NCI-H1930 (cell line): ENCODE data around the gene USP15.

ENCODE experiments used
- DNase-seq, 2 experiments: peaks; one replicate each; lab custom pipeline; 2025; lab: John Stamatoyannopoulos, UW

USP15 gene

DNA sequence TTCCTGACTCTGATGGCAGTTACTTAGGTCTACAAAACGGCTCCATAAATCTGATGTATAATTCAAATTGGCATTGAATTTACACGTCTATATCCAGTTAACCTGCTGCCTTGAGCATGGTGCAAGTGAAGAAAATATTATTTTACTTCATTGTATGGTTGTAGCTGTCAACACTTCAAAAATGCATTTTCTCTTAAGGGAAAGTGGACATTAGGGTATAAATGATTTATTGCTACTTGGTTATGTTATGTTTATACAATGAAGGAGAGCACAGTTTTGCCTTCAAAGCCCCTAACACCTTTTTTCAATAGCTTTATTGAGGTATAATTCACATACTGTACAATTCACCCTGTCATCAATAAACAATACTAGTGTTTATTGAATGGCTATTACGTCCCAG, 2.0 kb upstream of the USP15 start:
- no peak for DNase-seq

DNA sequence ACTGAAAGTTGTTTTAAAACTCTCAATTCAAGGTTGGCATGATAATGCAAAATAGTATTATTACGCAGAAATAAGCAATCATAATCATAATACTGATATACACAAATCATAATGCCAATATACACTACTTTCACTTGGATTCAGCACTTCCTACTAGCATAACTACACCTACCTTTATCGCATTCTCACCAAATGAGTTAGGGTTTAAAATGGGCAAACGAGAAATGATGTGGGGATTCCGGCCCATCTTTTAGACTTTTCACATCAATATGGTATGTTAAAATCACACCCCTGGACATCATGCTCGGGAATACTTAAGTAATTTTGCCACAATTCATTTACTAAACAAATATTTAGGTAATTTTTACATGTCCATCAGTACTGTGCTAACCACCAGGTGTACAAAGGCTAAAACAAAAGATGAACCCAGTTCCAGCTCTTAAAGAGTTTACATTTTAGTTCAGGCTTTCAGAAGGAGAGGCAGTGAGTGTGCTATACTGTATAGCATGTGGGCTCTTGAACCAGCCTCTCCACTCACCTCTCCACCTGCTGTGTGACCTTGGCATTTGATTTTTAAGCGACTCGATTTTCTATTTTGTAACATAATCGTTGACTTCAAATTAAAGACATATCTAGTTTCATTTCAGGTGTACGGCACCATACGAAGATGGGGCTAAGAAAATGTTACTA, 1.1 kb upstream of the USP15 start:
- DNase-seq = peak in 1 of 2 experiments; percentile 16

DNA sequence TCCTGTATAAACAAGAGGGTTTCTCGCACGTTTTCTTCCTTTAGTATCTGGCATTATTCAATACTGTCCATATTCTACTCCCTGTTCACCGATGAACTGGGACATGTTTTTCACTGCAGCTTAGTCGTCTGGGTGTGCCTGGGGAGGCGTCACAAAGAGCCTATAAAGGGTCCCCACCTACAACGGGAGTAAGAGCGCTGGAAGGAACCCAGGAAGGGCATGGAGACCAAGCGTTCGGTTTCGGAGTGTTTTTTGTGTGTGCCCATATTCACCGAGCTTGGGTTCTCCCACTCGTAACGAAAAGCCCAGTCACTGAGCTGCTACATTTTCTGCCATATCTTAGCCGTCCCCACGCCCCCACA, 592 bp upstream of the USP15 start:
- peak; percentile 37 to 69 for DNase-seq

DNA sequence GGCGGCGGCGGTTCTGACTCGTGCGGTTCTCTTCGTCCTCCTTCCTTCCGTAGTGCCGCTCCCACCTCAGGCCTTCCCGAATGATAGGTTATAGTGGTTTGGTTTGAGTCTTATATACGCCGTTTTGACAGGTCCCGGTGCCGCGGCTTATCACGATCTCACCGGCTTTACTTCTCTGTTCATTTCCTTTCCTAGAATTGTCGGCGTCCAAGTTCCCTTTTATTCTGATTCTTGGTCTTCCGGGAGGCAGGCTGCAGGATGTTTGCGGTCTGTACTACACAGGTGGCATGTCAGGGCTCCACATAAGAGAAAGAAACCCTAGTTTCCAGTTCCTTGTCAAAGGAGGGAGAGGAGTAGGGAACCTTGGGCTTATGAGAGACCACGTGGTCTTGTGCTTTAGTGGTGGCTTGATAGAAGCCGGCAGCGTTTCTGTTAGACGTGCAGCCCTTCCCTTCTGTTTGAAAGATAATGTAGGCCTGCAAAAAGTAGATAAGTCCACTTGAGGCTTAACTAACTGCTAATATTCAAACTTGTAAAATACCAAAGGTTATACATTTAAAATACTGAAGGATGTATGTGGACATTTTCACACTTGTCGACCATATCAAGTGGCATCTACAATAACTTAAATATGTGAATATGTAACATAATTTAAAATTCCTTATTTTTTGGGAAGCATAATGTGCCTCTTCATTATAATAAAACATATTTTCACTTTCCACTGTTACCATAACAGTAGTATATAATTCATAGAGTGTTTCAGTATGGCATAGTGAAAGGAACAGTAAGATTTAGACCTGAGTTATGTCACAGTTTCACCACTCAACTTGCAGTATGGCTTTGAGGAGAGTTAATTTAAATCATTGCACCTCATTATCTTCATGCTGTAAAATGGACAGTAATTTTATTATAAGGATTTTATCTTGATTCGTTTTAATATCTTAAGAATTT, 804 bp downstream of the USP15 start:
- DNase-seq = no peak

DNA sequence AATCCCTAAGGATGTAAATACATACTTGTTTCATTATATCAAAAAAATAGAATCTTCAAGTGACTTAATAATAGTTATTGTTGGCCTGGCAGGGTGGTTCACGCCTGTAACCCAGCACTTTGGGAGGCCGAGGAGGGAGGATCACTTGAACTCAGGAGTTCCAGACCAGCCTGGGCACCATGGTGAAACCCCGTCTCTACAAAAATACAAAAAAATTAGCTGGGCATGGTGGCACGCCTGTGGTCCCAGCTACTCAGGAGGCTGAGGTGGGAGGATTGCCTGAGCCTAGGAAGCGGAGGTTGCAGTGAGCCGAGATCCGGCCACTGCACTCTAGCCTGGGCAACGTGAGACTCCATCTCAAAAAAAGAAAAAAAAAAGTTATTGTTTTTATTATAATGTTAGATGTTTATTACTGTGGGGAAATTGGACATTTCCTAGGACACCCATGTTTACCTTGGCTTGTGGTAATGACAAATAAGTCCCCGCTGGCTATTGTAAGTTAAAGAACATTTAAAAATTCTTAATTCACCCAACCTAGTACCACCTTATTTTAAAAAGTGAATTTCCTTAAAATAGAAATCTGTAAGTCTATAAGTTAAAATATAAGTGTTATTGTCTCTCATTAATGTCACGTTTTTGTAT, 1.8 kb downstream of the USP15 start:
- DNase-seq = no peak

DNA sequence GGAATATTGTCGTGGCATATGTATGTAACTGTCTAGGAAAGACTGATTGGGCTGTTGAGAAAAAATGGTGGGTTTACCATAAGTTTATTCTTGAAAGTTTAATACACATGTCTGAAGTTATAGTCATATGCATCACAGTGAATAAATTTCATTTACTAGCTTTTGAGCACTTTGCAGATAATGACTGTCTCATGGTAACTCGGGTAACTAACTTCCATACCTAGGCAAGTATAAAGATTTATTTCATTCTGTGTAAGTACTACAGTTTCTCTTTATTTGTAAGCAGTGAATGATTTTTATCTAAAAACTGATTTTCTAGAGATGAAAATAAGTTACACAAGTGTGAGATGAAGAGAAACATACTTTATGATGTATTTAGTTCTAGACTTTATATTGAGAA, 3.0 kb downstream of the USP15 start:
- DNase-seq = no peak

DNA sequence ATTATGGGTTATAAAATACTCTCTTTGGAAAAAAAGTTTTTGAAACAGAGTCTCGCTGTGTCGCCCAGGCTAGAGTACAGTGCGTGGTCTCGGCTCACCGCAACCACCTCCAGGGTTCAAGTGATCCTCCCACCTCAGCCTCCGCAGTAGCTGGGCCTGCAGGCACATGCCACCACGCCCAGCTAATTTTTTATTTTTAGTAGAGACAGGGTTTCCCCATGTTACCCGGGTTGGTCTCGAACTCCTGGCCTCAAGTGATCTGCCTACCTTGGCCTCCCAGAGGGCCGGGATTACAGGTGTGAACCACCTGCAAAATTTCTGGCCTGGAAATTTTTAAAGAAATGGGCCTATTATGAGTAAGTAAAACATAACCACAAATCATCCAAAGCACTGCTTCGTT, 3.8 kb downstream of the USP15 start:
- DNase-seq = no peak

DNA sequence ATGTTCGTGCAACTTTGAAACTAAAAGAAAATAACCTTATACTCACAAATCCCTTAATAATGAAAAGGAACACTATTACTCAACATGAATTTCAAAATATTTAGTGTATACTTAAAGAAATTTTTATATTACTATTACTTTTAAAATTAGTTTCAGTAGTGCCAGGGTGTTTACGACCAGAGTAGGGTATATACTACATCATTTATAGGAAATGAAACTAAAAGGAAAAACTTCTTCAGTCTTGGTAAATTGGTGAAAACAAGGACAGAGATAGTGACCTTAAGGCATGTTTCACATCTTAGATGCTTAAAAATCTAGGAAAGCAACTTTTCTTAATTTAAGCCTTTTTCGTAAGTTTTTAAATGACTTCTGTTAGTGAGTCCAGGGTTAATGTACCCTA, 4.5 kb downstream of the USP15 start:
- DNase-seq = no peak

DNA sequence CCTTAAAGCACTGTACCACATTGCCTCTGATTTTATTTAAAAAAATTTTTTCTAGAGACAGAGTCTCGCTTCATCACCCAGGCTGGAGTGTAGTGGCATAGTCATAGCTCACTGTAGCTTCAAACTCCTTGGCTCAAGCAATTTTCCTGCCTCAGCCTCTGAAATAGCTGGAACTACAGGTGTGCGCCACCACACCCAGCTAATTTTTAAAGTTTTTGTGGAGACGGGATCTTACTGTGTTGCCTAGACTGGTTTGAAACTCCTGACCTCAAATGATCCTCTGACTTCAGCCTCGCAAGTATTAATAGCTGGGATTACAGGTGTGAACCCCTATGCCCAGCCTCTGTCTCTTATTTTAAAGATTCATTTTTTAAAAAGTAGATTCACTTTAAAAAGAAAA, 5.3 kb downstream of the USP15 start:
- no peak for DNase-seq

DNA sequence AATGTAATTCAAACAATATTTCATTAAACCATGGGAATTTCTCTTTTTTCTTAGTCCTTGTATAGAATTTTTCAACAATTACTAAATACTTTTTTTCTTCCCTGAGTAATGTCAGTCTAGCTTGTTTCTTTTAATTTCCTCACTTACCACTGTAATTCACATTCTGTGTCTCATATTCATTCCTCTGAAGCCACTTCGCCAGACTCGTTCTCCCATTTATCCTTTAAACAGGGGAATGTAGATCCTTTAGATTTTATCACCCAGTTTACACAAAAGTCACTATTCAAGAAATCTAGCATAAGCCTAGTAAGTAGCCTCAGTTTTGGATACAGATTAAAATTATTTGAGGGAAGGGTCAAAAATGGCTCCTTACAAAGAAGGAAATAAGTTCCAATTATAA, 6.8 kb downstream of the USP15 start:
- no peak for DNase-seq

DNA sequence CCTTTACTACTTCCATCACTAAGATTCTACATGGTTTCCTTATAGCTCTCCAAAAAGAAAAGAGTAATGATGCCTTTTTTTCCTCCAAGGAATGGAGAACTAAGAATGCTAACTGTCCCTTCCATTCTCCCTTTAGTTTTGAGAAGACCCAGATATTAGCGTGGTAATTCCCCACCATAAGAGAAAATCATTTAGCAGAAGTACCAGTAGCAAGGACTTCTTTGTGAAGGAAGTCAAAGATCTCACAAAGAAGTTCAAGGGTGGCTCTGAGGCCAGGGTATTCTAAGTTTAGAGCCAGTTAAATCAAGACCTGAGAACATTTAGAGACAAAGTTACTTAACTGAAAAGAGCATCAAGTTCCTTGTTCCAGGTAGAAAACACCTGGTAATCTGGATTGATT, 7.3 kb downstream of the USP15 start:
- no peak for DNase-seq

DNA sequence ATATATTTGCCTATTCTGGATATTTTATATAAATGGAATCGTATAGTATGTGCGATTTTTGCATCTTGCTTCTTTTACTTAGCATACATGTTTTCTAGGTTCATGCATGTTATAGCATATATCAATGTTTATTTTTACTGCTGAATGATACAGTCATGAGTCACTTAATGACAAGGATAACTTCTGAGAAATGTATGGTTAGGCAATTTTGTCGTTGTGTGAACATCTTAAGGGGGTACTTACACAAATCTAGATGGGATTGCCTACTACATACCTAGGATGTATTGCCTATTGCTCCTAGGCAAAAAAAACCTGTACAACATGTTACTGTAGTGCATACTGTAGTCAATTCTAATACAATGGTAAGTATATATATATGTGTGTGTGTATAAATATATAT, 8.8 kb downstream of the USP15 start:
- DNase-seq = no peak

DNA sequence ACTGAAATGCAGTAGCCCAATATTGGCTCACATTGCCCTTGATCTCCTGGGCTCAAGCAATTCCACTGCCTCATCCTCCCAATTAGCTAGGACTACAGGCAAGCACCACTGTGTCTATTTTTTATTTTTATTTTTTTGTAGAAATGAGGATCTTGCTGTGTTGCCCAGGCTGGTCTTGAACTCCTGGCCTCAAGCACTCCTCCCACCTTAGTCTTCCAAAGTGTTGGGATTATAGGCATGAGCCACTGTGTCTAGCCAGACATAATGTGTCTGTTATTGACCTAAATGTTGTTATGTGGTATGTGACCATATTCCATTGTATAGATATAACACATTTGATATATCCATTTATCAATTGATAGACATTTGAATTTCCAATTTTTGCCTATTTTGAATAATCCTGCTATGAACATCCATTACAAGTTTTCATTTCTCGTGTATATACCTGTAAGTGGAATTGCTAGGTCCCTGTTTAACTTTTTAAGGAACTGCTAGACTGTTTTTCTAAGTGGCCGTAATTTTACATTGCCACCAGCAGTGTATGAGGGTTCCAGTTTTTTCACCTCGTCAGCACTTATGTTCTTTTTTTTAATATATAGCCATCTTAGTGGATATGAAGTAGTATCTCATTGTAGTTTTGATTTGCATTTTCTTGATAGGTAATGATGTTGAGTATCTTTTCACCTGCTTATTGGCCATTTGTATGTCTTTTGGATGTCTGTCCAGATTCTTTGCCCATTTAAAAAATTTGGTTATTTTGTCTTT, 9.4 kb downstream of the USP15 start:
- DNase-seq = no peak

DNA sequence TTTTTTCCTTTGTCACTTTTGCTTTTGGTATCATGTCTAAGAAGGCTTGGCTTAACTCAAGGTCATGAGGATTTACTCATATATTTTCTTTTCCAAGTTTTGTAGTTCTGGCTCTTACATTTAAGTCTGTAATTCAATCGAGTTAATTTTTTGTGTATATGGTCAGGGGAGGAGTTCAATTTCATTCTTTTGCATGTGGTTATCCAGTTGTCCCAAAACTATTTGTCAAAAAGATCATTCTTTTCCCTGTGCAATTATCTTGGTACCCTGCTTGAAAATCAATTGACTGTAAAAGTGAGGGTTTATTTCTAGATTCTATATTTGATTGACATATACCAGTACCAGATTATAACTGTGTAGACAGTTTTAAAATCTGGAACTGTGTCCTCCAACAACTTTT, 10.2 kb downstream of the USP15 start:
- no peak for DNase-seq

DNA sequence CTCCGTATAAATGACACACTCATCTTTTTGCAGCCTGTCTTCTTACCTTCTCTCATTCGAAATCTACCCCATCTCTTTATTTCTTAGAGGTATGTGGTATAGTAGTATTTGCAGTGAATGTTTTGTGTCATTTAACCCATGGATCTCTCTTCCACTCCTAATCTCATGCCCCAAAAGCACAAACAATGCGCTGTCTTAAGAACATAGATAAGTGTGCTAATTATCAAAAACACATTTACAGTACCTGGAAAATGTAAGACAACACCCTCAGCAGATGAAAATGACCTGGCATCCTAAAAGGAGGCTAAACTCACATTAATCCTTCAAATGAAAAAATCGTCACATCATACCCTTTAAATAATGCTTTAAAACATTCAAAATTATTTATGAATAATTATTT, 10.7 kb downstream of the USP15 start:
- DNase-seq = no peak

DNA sequence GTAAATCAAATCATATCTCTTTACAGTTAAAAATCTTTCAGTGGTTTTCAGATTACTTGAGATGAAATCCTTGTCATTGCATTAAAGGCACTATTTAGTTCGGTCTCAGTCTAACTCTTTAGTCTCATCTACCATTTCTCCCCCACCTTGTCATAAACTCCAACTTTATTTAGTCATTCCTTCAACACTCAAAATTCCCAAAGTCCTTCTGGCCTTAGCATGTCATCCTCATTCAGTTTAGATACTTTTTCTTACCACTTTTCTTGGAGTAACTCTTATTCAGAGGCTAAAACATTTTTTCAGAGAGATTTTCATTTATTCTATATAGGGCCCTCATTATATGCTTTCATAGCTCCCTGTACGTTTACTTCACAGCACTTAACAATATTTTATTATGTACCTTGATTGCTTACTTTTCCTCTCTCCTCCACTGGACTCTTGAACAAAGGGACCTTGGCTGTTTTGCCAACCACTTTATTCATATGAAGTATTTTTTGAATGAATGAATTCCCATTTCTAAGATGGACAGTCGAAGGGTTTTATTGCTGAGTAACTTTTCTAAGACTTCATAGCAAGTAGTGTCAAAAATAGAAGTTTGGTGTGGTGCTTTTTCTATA, 12.8 kb downstream of the USP15 start:
- no peak for DNase-seq

DNA sequence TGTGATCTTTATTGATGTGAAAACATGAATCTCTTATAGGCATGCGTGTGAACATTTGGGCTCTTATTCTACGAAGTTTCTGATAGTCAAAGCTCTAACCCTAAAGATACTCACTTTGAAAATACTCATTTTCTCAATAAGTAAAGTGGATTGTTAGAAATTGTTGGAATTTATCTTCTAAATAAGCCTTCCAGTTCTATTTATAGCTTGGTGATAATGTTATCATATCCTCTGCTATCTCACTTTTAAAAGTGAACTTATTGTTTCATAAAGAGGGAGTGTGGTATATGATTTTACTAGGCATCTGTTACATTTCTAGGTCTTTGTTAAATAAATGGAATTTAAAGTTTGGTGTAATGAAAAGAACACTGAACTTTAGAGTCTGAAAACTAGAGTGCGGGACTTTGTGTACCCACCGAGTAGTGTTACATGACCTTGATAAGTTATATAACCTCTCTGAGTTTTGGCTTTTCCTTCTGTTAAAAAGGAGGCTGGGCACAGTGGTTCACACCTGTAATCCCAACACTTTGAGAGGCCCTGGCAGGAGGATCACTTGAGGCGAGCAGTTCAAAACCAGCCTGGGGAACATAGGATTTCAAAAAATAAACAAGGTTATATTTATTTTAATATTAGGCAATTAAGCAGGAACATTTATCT, 13.6 kb downstream of the USP15 start:
- no peak for DNase-seq

DNA sequence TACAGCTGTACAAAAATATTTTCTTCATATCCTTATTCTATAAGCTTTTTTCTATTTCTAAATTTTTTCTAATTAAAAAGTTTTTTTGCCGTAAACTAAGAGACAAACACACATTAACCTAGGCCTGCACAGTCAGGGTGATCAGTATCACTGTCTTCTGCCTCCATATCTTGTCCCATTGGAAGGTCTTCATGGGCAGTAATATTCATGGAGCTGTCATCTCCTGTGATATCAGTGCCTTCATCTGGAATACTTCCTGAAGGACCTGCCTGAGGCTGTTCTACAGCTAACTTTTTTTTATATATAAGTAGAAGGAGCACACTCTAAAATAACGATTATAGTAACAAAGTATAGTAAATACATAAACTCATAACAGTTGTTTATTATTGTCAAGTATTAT, 17.8 kb downstream of the USP15 start:
- DNase-seq = no peak

DNA sequence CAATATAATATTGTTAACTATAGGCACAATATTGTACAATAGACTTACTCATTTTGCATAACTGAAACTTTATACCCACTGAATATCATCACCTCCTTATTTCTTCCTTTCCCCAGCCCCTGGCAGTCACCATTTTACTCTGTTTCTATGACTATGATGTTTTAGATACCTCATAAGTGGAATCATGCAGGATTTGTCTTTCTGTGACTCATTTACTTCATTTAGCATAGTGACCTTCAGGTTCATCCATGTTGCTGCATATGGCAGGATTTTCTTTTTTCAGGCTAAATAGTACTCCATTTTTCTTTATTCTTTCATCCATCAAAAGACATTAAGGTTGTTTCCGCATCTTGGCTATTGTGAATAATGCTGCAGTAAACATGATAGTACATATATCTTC, 18.9 kb downstream of the USP15 start:
- DNase-seq = no peak

DNA sequence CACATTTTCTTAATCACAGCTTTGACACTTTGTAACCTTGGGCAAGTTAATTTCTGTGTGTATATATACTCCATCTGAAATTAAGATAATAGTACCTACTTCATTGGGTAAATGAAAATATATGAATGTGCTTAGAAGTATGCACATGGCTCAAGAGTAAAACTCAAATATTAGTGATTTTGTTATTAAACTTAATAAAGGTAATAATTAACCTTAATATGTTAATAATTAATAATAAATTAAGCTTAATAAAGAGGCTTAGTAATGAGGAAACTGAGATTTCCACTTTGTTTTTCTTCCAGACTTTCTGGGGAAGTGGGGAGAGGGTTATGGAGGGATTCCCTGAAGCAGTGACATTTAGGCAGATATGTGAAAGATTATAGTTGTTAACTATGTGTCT, 19.8 kb downstream of the USP15 start:
- DNase-seq = no peak

DNA sequence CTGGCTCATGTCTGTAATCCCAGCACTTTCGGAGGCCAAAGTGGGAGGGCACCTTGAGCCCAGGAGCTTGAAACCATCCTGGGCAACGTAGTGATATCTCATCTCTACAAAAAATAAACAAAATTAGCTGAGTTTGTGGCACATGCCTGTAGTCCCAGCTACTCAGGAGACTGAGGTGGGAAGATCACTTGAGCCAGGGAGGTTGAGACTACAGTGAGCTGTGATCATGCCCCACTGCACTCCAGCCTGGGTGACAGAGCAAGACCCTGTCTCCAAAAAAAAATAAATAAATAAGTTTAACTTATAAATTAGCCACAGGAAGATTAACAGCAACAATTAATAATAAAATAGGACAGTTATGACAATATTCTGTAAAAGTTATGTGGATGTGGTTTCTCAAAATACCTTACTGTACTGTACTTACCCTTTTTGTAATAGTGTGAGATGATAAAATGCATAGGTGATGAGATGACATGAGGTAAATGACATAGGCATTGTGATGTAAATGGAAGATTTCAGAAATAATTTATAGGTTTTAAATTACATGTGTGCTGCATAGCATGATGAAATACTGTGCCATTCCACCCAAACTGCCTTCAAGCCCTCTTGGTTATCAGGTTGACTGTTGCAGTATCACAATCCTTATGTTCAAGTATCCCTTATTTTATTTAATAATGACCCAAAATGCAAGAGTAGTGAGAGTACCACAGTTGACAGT, 22.0 kb downstream of the USP15 start:
- no peak for DNase-seq
